Spleen (tissue), 11 donors: ENCODE results near the gene LRRC38. TPM values are rescaled to one million over a fixed set of nuclear protein-coding genes. Genes with fewer than 3 reads are reported as not detected.
"Not testable (repeated sequence)": the region's sequence is repeated elsewhere in the genome, so short reads cannot be mapped to it uniquely, and the experiment has no call there.

Experiments
- DNase-seq: peaks from one replicate; pipeline ENCODE4 v3.0.0-alpha.2; 2020
- H3K27ac ChIP-seq, 8 donors: fragments of 200-600 bp; sonication (generic) in 7 of 8; 1 replicate in 4 of 8; 2 replicates in 4 of 8; pipeline versions ENCODE4 v1.5.0 to v1.8.0; 2016 to 2021; ENCODE audit warnings: inconsistent platforms in 4 of 8, mild to moderate bottlenecking in 4 of 8, moderate library complexity in 1 of 8
- H3K27me3 ChIP-seq, 7 donors: fragments of 200-600 bp; sonication (generic) in 6 of 7; replicated peaks in 1 of 7; 1 replicate in 4 of 7; 2 replicates in 3 of 7; pipeline versions ENCODE4 v1.5.0 to v1.8.0; 2016 to 2021; ENCODE audit warnings: inconsistent platforms in 3 of 7, mild to moderate bottlenecking in 1 of 7
- H3K36me3 ChIP-seq, 6 donors: fragments of 200-600 bp; sonication (generic) in 5 of 6; 1 replicate in 4 of 6; 2 replicates in 2 of 6; pipeline versions ENCODE4 v1.5.0 to v1.8.0; 2016 to 2021; ENCODE audit warnings: inconsistent platforms in 2 of 6
- H3K4me1 ChIP-seq, 6 donors: fragments of 200-600 bp; sonication (generic) in 5 of 6; 1 replicate in 3 of 6; 2 replicates in 3 of 6; pipeline versions ENCODE4 v1.5.0 to v1.8.0; 2016 to 2021; ENCODE audit warnings: inconsistent platforms in 3 of 6
- H3K4me3 ChIP-seq, 8 donors: fragments of 200-600 bp; sonication (generic) in 7 of 8; 1 replicate in 4 of 8; 2 replicates in 4 of 8; pipeline versions ENCODE4 v1.5.0 to v1.8.0; 2016 to 2021; ENCODE audit warnings: inconsistent platforms in 4 of 8, mild to moderate bottlenecking in 4 of 8, moderate library complexity in 2 of 8
- H3K9me3 ChIP-seq, 8 donors: fragments of 200-600 bp; sonication (generic) in 7 of 8; 1 replicate in 4 of 8; 2 replicates in 4 of 8; pipeline versions ENCODE4 v1.5.0 to v1.8.0; 2016 to 2021; ENCODE audit warnings: inconsistent platforms in 4 of 8
- POLR2A ChIP-seq, 3 donors: fragments of 450-650 bp; IDR thresholded peaks; one replicate each; pipeline ENCODE4 v1.5.1; 2017; ENCODE audit warnings: antibody characterized with exemption in 3 of 3, mild to moderate bottlenecking in 1 of 3
- POLR2AphosphoS5 ChIP-seq, 3 donors: sonication (generic); formaldehyde crosslinking; IDR thresholded peaks; one replicate each; pipeline ENCODE4 v1.5.1; 2017; ENCODE audit warnings: antibody characterized with exemption in 3 of 3
- WGBS, 5 donors: extraction: QIAGEN DNeasy Blood & Tissue Kit in 3 of 5; methylation state at CpG; one replicate each; pipeline versions ENCODE4 v1.1.5 to v1.1.7; 2013 to 2018; 5-methylcytosine and 5-hydroxymethylcytosine counted together
- intact Hi-C: fragments of 100-400 bp; cut with DNase I; formaldehyde crosslinking; loops from one replicate; pipeline ENCODE4 v1.15.0; 2023; ENCODE audit warnings: low total_unique reads
- polyA plus RNA-seq, 3 donors: library from polyadenylated mRNA; stranded (reverse); fragments of 200-250 nt; gene quantifications; one replicate each; pipeline ENCODE4 v1.2.1, GENCODE V29; 2013
- total RNA-seq, 7 donors: library from RNA; depleted of rRNA in 3 of 7; stranded (reverse); fragments of >200 nt in 3 of 7; fragmentation: NEBNext Ultra II Directional in 4 of 7; extraction: Animal tissue kit (Norgen Biotek cat#: 25700) in 4 of 7; gene quantifications; one replicate each; pipeline versions ENCODE4 v1.1.0 to v1.2.1, GENCODE V29; 2016 to 2021
- TF ChIP-seq, protein P1 (sequence below), 11 experiments: fragments of 200-600 bp in 7 of 11; fragments of 450-650 bp in 4 of 11; sonication (generic) in 4 of 11; IDR thresholded peaks in 8 of 11; conservative IDR thresholded peaks in 3 of 11; 1 replicate in 7 of 11; 2 replicates in 4 of 11; pipeline versions ENCODE4 v1.4.0 to v1.8.0; 2016 to 2021; ENCODE audit warnings: antibody characterized with exemption in 11 of 11, inconsistent platforms in 4 of 11, mild to moderate bottlenecking in 1 of 11
- donor health status: healthy with polysubstance abuse.
- donor health status: DM: no; HTN: no; CAD: no; lungs with moderate emphysema.
- donor health status: DM: no; HTN: no; CAD: no.
- donor health status: Bipolar disorder and iron deficiency.
- donor health status: healthy.
- donor health status: DM: no; HTN: no; CAD: no.
- donor health status: DM: yes; HTN: yes; CAD: no.

The LRRC38 gene
- total and polyA plus RNA-seq, 10 donors: 0.03 to 0.28 TPM; not detected in 8

DNA sequence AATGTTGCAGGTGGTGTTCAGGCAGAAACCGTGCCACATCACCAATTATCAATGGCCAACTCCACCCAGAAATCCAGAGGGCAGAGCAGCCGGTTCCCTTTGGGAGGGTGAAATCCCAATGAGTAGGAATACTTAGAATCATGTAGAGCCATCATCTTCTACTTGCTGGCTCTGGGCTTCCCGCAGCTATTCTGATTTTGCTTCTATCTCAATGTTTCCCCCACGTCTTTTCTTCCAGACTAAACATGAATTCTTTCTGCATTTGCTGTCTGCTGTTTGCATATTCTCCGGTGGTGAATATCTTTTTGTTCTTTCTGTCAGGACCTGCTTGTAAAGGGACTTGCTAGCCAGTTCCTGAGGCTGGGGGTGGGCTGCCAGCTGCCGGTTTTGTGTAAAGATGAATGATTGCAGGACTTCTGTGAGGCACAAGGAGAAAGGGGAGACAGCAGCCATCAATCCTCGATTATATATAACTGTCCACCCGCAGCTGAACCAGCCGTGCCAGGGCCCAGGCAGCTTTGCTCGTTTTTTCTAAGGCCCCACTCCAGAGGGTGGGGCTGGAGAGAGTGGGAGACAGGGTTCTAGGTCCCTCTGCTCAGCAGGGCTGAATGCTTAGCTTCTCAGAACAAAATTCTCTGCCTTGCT, 70.3 kb downstream of the LRRC38 start:
- Histone ChIP-seq H3K27me3 (no peaks in the 10 kb centered on the region), H3K4me3 (no peak overlapping the region), H3K4me1 (no peaks in the 10 kb centered on the region), H3K9me3 (no peaks in the 10 kb centered on the region), H3K27ac (no peak overlapping the region), H3K36me3 (no peaks in the 10 kb centered on the region)
- TF ChIP-seq POLR2AphosphoS5 (IDR thresholded peaks at IDR 0.05) (no peak), POLR2A (IDR thresholded peaks at IDR 0.05) (no peak)
- TF ChIP-seq, protein P1, sequence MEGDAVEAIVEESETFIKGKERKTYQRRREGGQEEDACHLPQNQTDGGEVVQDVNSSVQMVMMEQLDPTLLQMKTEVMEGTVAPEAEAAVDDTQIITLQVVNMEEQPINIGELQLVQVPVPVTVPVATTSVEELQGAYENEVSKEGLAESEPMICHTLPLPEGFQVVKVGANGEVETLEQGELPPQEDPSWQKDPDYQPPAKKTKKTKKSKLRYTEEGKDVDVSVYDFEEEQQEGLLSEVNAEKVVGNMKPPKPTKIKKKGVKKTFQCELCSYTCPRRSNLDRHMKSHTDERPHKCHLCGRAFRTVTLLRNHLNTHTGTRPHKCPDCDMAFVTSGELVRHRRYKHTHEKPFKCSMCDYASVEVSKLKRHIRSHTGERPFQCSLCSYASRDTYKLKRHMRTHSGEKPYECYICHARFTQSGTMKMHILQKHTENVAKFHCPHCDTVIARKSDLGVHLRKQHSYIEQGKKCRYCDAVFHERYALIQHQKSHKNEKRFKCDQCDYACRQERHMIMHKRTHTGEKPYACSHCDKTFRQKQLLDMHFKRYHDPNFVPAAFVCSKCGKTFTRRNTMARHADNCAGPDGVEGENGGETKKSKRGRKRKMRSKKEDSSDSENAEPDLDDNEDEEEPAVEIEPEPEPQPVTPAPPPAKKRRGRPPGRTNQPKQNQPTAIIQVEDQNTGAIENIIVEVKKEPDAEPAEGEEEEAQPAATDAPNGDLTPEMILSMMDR (IDR thresholded peaks at IDR 0.05 in 8 of 11, conservative IDR thresholded peaks at IDR 0.05 in 3 of 11): no peak
- DNase-seq: no peak
- 49 to 70% (median 57%) methylated on average over 10 of the region's 10 CpGs for WGBS, 5 donors
- intact Hi-C loops: no loop called here

GRCh38 chr1:13439104-13439783, 74.6 kb downstream of the LRRC38 start:
- H3K9me3 ChIP-seq, DNase-seq, H3K4me3 ChIP-seq, H3K4me1 ChIP-seq, intact Hi-C loops, H3K36me3 ChIP-seq, H3K27ac ChIP-seq: not testable (repeated sequence)
- WGBS, 5 donors: 88 to 100% (median 94%) methylated on average over 2 to 49 of the region's 49 CpGs
- peaks cover 0 to 10% (median 0%) of the 10 kb centered on the region in 7 donors for H3K27me3 ChIP-seq

- DNase-seq: no peak
- H3K9me3 ChIP-seq: peaks cover 0 to 12% (median 0%) of the 10 kb centered on the region in 8 donors
- peaks cover 0 to 31% (median 0%) of the 10 kb centered on the region in 7 donors for H3K27me3 ChIP-seq
- no peaks in the 10 kb centered on the region for H3K4me1 ChIP-seq
- H3K36me3 ChIP-seq: no peaks in the 10 kb centered on the region
- no peak for TF ChIP-seq POLR2A (IDR thresholded peaks at IDR 0.05)
- TF ChIP-seq, protein P1 (IDR thresholded peaks at IDR 0.05 in 8 of 11, conservative IDR thresholded peaks at IDR 0.05 in 3 of 11): no peak
- TF ChIP-seq POLR2AphosphoS5 (IDR thresholded peaks at IDR 0.05): no peak
- WGBS, 5 donors: 66 to 85% (median 80%) methylated on average over 3 of the region's 3 CpGs
- intact Hi-C loops: no loop called here
- H3K4me3 ChIP-seq: no peak overlapping the region
- no peak overlapping the region for H3K27ac ChIP-seq
Measured at GRCh38 chr1:13435458-13435857, 78.3 kb downstream of the LRRC38 start.

DNA sequence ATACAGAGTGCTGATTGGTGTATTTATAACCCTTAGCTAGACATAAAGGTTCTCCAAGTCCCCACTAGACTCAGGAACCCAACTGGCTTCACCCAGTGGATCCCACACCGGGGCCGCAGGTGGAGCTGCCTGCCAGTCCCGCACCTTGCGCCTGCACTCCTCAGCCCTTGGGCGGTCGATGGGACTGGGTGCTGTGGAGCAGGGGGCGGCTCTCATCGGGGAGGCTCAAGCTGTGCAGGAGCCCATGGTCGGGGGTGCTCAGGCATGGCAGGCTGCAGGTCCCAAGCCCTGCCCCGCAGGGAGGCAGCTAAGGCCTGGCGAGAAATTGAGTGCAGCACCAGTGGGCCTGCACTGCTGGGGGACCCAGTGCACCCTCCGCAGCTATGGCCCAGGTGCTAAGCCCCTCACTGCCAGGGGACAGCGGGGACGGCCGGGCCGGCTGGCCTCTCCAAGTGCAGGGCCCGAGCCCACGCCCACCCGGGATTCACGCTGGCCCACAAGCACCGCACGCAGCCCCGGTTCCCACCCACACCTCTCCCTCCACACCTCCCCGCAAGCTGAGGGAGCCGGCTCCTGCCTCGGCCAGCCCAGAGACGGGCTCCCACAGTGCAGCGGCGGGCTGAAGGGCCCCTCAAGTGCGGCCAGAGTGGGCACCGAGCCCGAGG, 80.0 kb downstream of the LRRC38 start:
- DNase-seq, H3K36me3 ChIP-seq, H3K4me3 ChIP-seq, H3K4me1 ChIP-seq, H3K27ac ChIP-seq, intact Hi-C loops: not testable (repeated sequence)
- Histone ChIP-seq H3K9me3 (peaks cover 0 to 12% (median 0%) of the 10 kb centered on the region in 8 donors), H3K27me3 (peaks cover 0 to 36% (median 0%) of the 10 kb centered on the region in 7 donors)
- 85 to 94% (median 91%) methylated on average over 24 to 32 of the region's 32 CpGs for WGBS, 5 donors

- intact Hi-C loops: no loop called here
- TF ChIP-seq, protein P1 (IDR thresholded peaks at IDR 0.05 in 8 of 11, conservative IDR thresholded peaks at IDR 0.05 in 3 of 11): no peak
- TF ChIP-seq POLR2AphosphoS5 (IDR thresholded peaks at IDR 0.05) (no peak), POLR2A (IDR thresholded peaks at IDR 0.05) (no peak)
- Histone ChIP-seq H3K27ac (no peak overlapping the region), H3K9me3 (peaks cover 0 to 12% (median 0%) of the 10 kb centered on the region in 8 donors), H3K27me3 (peaks cover 0 to 45% (median 0%) of the 10 kb centered on the region in 7 donors), H3K36me3 (no peaks in the 10 kb centered on the region), H3K4me3 (no peak overlapping the region), H3K4me1 (no peaks in the 10 kb centered on the region)
- DNase-seq: no peak
- WGBS, 5 donors: 63 to 80% (median 74%) methylated on average over 3 of the region's 3 CpGs
Measured at GRCh38 chr1:13432251-13432650, 81.6 kb downstream of the LRRC38 start.
